ENCODE measurements around the gene OR1C1. TPM values are rescaled to one million over a fixed set of nuclear protein-coding genes. Genes with fewer than 3 reads are reported as not detected.
"Not testable (repeated sequence)": the region's sequence is repeated elsewhere in the genome, so short reads cannot be mapped to it uniquely, and the experiment has no call there.

Gene OR1C1
- polyA plus RNA-seq, 1 donor (not counting 4 experiments of a cell fraction or from before 2014, with no cell fraction given): not detected

DNA sequence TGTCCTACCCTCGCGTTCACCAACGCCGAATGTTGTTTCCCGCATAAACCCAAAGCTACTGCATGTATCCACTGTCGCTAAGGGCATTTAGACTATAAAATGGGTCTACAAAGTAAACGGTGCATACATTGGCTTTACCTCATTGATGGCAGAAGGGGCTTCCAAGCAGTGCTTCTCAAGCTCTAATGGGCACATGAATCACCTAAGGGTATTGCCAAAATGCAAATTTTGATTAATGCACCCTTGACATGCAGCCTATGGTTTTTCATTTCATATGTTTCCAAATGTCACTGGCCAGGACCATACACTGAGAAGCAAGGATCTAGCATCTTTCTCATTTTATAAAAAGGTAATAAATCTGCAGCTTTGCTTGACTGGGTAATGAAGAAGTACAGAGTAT, 46.6 kb downstream of the OR1C1 start:
- Histone ChIP-seq H3K4me3 (ENCODE audit: control insufficient read depth in 2 of 3, extremely low read depth in 1 of 3, insufficient read depth in 2 of 3, low read depth in 1 of 3, low read length in 3 of 3) (no peak overlapping the region), H3K4me2 (ENCODE audit: control insufficient read depth, extremely low read depth, insufficient read depth, low read depth, low read length) (no peak overlapping the region), H3K27ac (ENCODE audit: control insufficient read depth, insufficient read depth, low read length) (no peak overlapping the region), H4K20me1 (ENCODE audit: control insufficient read depth, extremely low read depth, insufficient read depth, low read length) (no peaks in the 10 kb centered on the region), H3K79me2 (ENCODE audit: control insufficient read depth, insufficient read depth, low read length) (no peaks in the 10 kb centered on the region), H3K4me1 (ENCODE audit: control insufficient read depth, extremely low read depth, insufficient read depth, low read length) (no peaks in the 10 kb centered on the region), H3K36me3 (ENCODE audit: control insufficient read depth in 2 of 2, extremely low read depth in 1 of 2, insufficient read depth in 2 of 2, low read length in 2 of 2) (no peaks in the 10 kb centered on the region), H3K27me3 (ENCODE audit: control insufficient read depth, extremely low read depth, insufficient read depth, low read length) (no peaks in the 10 kb centered on the region), H3K9ac (ENCODE audit: control insufficient read depth, extremely low read depth, insufficient read depth, low read length) (no peak overlapping the region), H2AFZ (ENCODE audit: control insufficient read depth, low read length) (no peak overlapping the region), H3K9me1 (ENCODE audit: control insufficient read depth, extremely low read depth, insufficient read depth, low read length) (no peaks in the 10 kb centered on the region), H3K9me3 (ENCODE audit: control insufficient read depth, low read depth, low read length) (peaks cover 2% of the 10 kb centered on the region)
- FAIRE-seq (no peak), DNase-seq (ENCODE audit: low read depth, low spot score) (no peak)
- no peak for TF ChIP-seq EZH2 (IDR thresholded peaks at IDR 0.05; ENCODE audit: low read length)
- TF ChIP-seq, protein P1, sequence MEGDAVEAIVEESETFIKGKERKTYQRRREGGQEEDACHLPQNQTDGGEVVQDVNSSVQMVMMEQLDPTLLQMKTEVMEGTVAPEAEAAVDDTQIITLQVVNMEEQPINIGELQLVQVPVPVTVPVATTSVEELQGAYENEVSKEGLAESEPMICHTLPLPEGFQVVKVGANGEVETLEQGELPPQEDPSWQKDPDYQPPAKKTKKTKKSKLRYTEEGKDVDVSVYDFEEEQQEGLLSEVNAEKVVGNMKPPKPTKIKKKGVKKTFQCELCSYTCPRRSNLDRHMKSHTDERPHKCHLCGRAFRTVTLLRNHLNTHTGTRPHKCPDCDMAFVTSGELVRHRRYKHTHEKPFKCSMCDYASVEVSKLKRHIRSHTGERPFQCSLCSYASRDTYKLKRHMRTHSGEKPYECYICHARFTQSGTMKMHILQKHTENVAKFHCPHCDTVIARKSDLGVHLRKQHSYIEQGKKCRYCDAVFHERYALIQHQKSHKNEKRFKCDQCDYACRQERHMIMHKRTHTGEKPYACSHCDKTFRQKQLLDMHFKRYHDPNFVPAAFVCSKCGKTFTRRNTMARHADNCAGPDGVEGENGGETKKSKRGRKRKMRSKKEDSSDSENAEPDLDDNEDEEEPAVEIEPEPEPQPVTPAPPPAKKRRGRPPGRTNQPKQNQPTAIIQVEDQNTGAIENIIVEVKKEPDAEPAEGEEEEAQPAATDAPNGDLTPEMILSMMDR (optimal IDR thresholded peaks at IDR 0.05 in 1 of 3, IDR thresholded peaks at IDR 0.05 in 1 of 3, conservative IDR thresholded peaks at IDR 0.05 in 1 of 3; ENCODE audit: extremely low read depth in 1 of 3, insufficient read depth in 2 of 3, low read length in 3 of 3): no peak
- dilution Hi-C loops (cut with MboI; ENCODE audit: extremely low pct_ligation_motif_present, low sequenced_read_pairs): no loop called here

GRCh38 chr1:247710681-247711080, 49.7 kb downstream of the OR1C1 start:
- not testable (repeated sequence) for FAIRE-seq; H3K9me3 ChIP-seq (ENCODE audit: control insufficient read depth, low read depth, low read length); DNase-seq (ENCODE audit: low read depth, low spot score)

More at GRCh38 chr1:247710681-247711080, 49.7 kb downstream of the OR1C1 start:
- H3K4me3 ChIP-seq (ENCODE audit: control insufficient read depth in 2 of 3, extremely low read depth in 1 of 3, insufficient read depth in 2 of 3, low read depth in 1 of 3, low read length in 3 of 3); H3K4me1 ChIP-seq (ENCODE audit: control insufficient read depth, extremely low read depth, insufficient read depth, low read length); H3K36me3 ChIP-seq (ENCODE audit: control insufficient read depth in 2 of 2, extremely low read depth in 1 of 2, insufficient read depth in 2 of 2, low read length in 2 of 2); H3K9ac ChIP-seq (ENCODE audit: control insufficient read depth, extremely low read depth, insufficient read depth, low read length); H3K4me2 ChIP-seq (ENCODE audit: control insufficient read depth, extremely low read depth, insufficient read depth, low read depth, low read length); H3K9me1 ChIP-seq (ENCODE audit: control insufficient read depth, extremely low read depth, insufficient read depth, low read length); H3K27ac ChIP-seq (ENCODE audit: control insufficient read depth, insufficient read depth, low read length); dilution Hi-C loops (cut with MboI; ENCODE audit: extremely low pct_ligation_motif_present, low sequenced_read_pairs); H3K27me3 ChIP-seq (ENCODE audit: control insufficient read depth, extremely low read depth, insufficient read depth, low read length); H3K79me2 ChIP-seq (ENCODE audit: control insufficient read depth, insufficient read depth, low read length); H4K20me1 ChIP-seq (ENCODE audit: control insufficient read depth, extremely low read depth, insufficient read depth, low read length); H2AFZ ChIP-seq (ENCODE audit: control insufficient read depth, low read length): not testable (repeated sequence)

Other genes with a start within 250 kb of the OR1C1 start
- gene OR2C3, start 224.1 kb downstream of the OR1C1 start, polyA plus RNA-seq: not detected in 3 replicates
- not detected in 3 replicates for gene GCSAML, start 211.4 kb downstream of the OR1C1 start, polyA plus RNA-seq
- not detected in 3 replicates for gene OR2G2, start 172.2 kb downstream of the OR1C1 start, polyA plus RNA-seq
- not detected in 3 replicates for gene OR2G3, start 155.0 kb downstream of the OR1C1 start, polyA plus RNA-seq
- not detected in 3 replicates for gene OR13G1, start 80.8 kb downstream of the OR1C1 start, polyA plus RNA-seq
- gene OR6F1, start 43.9 kb downstream of the OR1C1 start, polyA plus RNA-seq: not detected in 3 replicates
- gene OR14K1, start 21.9 kb downstream of the OR1C1 start, polyA plus RNA-seq: not detected in 3 replicates
- gene OR14A2, start 12.4 kb downstream of the OR1C1 start, polyA plus RNA-seq: not detected in 3 replicates
- gene OR14A16, start 63.6 kb upstream of the OR1C1 start, polyA plus RNA-seq: not detected in 3 replicates
- not detected in 3 replicates for gene OR11L1, start 81.3 kb upstream of the OR1C1 start, polyA plus RNA-seq
- gene TRIM58, start 96.6 kb upstream of the OR1C1 start, polyA plus RNA-seq: 0.09 to 0.29 TPM (median 0.14 TPM) in 3 replicates
- 0.08 to 0.21 TPM (median 0.18 TPM) in 3 replicates for gene OR2W3, start 135.0 kb upstream of the OR1C1 start, polyA plus RNA-seq
- not detected in 3 replicates for gene OR2T8, start 159.7 kb upstream of the OR1C1 start, polyA plus RNA-seq
- gene OR2AJ1, start 164.3 kb upstream of the OR1C1 start, polyA plus RNA-seq: not detected in 3 replicates
- gene OR2L8, start 188.3 kb upstream of the OR1C1 start, polyA plus RNA-seq: not detected in 3 replicates
- gene OR2AK2, start 204.7 kb upstream of the OR1C1 start, polyA plus RNA-seq: not detected in 3 replicates

All from keratinocyte (primary cell).